GM23338 (cell line): Measurements from ENCODE around the gene SCFD2. TPM values are rescaled to one million over a fixed set of nuclear protein-coding genes. Genes with fewer than 3 reads are reported as not detected.

Source experiments
- ATAC-seq: fragments of 200-7000 bp; cut with Tn5 transposase; 3 replicates; pipeline ENCODE4 v1.9.1; 2020
- DNase-seq: peaks from one replicate; pipeline ENCODE4 v3.0.0-alpha.2; 2015; ENCODE audit warnings: low spot score
- H2AFZ ChIP-seq: fragments of 200-600 bp; sonication (generic); 2 replicates; pipeline ENCODE4 v1.8.0; 2016; ENCODE audit warnings: antibody characterized with exemption, mild to moderate bottlenecking, moderate library complexity
- H3F3A ChIP-seq: fragments of 200-600 bp; sonication (generic); replicated peaks from 2 replicates; pipeline ENCODE4 v1.8.0; 2017; ENCODE audit warnings: antibody characterized with exemption, mixed run types, low read depth
- H3K27ac ChIP-seq: fragments of 200-600 bp; sonication (generic); 2 replicates; pipeline ENCODE4 v1.6.1; 2016; ENCODE audit warnings: low read depth
- H3K27me3 ChIP-seq: fragments of 200-600 bp; sonication (generic); 2 replicates; pipeline ENCODE4 v1.8.0; 2016; ENCODE audit warnings: mild to moderate bottlenecking, mixed run types, moderate library complexity; ENCODE audit not compliant: insufficient read depth
- H3K36me3 ChIP-seq: fragments of 200-600 bp; sonication (generic); 2 replicates; pipeline ENCODE4 v1.8.0; 2016; ENCODE audit warnings: mild to moderate bottlenecking; ENCODE audit not compliant: insufficient read depth
- H3K4me1 ChIP-seq: fragments of 200-600 bp; sonication (generic); 2 replicates; pipeline ENCODE4 v1.8.0; 2016; ENCODE audit warnings: mild to moderate bottlenecking, moderate library complexity; ENCODE audit not compliant: insufficient read depth
- H3K4me2 ChIP-seq: fragments of 200-600 bp; sonication (generic); 2 replicates; pipeline ENCODE4 v1.7.1; 2017; ENCODE audit warnings: mixed run types
- H3K4me3 ChIP-seq: fragments of 200-600 bp; sonication (generic); 2 replicates; pipeline ENCODE4 v1.6.1; 2016; ENCODE audit warnings: mixed run types
- H3K79me2 ChIP-seq: fragments of 200-600 bp; sonication (generic); replicated peaks from 2 replicates; pipeline ENCODE4 v1.8.0; 2017; ENCODE audit warnings: mild to moderate bottlenecking; ENCODE audit not compliant: insufficient read depth
- H3K9me2 ChIP-seq: fragments of 200-600 bp; sonication (generic); 2 replicates; pipeline ENCODE4 v1.8.0; 2017; ENCODE audit not compliant: insufficient read depth
- H4K20me1 ChIP-seq: fragments of 200-600 bp; sonication (generic); replicated peaks from 2 replicates; pipeline ENCODE4 v1.8.0; 2017; ENCODE audit warnings: mild to moderate bottlenecking; ENCODE audit not compliant: insufficient read depth
- H3K27ac Mint-ChIP-seq: 2 replicates; pipeline ENCODE4 v1.8.0; 2020; ENCODE audit warnings: inconsistent platforms, mild to moderate bottlenecking, moderate library complexity, mixed read lengths
- H3K27me3 Mint-ChIP-seq: 3 replicates; pipeline ENCODE4 v1.8.0; 2022; ENCODE audit warnings: low read depth, mild to moderate bottlenecking, moderate library complexity, mixed read lengths, inconsistent platforms; ENCODE audit not compliant: insufficient read depth, poor library complexity
- H3K36me3 Mint-ChIP-seq: 3 replicates; pipeline ENCODE4 v1.8.0; 2021; ENCODE audit warnings: low read depth, mild to moderate bottlenecking, inconsistent platforms, moderate library complexity, mixed read lengths
- H3K4me1 Mint-ChIP-seq: 3 replicates; pipeline ENCODE4 v1.8.0; 2020; ENCODE audit warnings: mild to moderate bottlenecking, inconsistent platforms, mixed read lengths
- H3K4me3 Mint-ChIP-seq: 3 replicates; pipeline ENCODE4 v1.8.0; 2021; ENCODE audit warnings: moderate library complexity, mild to moderate bottlenecking, inconsistent platforms, mixed read lengths
- H3K9me3 Mint-ChIP-seq: 3 replicates; pipeline ENCODE4 v1.8.0; 2020; ENCODE audit warnings: moderate library complexity, mild to moderate bottlenecking, inconsistent platforms, mixed read lengths
- CREB1 ChIP-seq: fragments of 250-450 bp; sonication (Bioruptor Pico); IDR thresholded peaks from 2 replicates; pipeline ENCODE4 v1.5.0; 2020; ENCODE audit warnings: low read depth, mild to moderate bottlenecking, moderate library complexity
- EZH2 ChIP-seq: fragments of 200-600 bp; sonication (generic); IDR thresholded peaks from one replicate; pipeline ENCODE4 v1.8.0; 2017; ENCODE audit warnings: antibody characterized with exemption, mild to moderate bottlenecking, low read depth; ENCODE audit not compliant: unreplicated experiment
- EZH2phosphoT487 ChIP-seq: fragments of 200-600 bp; sonication (generic); IDR thresholded peaks from one replicate; pipeline ENCODE4 v1.8.1; 2018; ENCODE audit warnings: antibody characterized with exemption; ENCODE audit not compliant: unreplicated experiment
- NANOG ChIP-seq: IDR thresholded peaks from 2 replicates; pipeline ENCODE4 v1.6.1; 2016; ENCODE audit warnings: antibody characterized with exemption, borderline replicate concordance
- POLR2AphosphoS5 ChIP-seq: IDR thresholded peaks from 2 replicates; pipeline ENCODE4 v1.6.1; 2016; ENCODE audit warnings: antibody characterized with exemption, low read depth
- STAT1 ChIP-seq: IDR thresholded peaks from one replicate; pipeline ENCODE4 v1.6.1; 2016; ENCODE audit warnings: antibody characterized with exemption; ENCODE audit not compliant: unreplicated experiment
- ZNF114 ChIP-seq: fragments of 250-450 bp; sonication (Bioruptor Pico); IDR thresholded peaks from 2 replicates; pipeline ENCODE4 v1.5.0; 2020; ENCODE audit warnings: mild to moderate bottlenecking, moderate library complexity
- ZNF331 ChIP-seq: fragments of 250-450 bp; sonication (Bioruptor Pico); IDR thresholded peaks from 2 replicates; pipeline ENCODE4 v1.5.0; 2020; ENCODE audit warnings: low read depth, mild to moderate bottlenecking, moderate library complexity
- polyA plus RNA-seq: library from polyadenylated mRNA; unstranded; fragments of >200 nt; fragmentation: Nextera tagmentation; extraction: Ambion mirVana; gene quantifications from 2 replicates; pipeline ENCODE4 v1.2.1, GENCODE V29; 2016
- total RNA-seq: library from RNA; depleted of rRNA; stranded (reverse); fragments of >200 nt; shearing (Covaris generic); gene quantifications from 2 replicates; pipeline ENCODE4 v1.2.3, GENCODE V29; 2014
- TF ChIP-seq, protein P1 (sequence below): IDR thresholded peaks from one replicate; pipeline ENCODE4 v1.6.1; 2018; ENCODE audit warnings: antibody characterized with exemption; ENCODE audit not compliant: unreplicated experiment
- TF ChIP-seq, protein P2 (sequence below), 2 experiments: fragments of 200-600 bp in 1 of 2; sonication (generic) in 1 of 2; conservative IDR thresholded peaks; 2 replicates each; pipeline versions ENCODE4 v1.5.1 to v1.6.1; 2016 to 2017; ENCODE audit warnings: antibody characterized with exemption in 2 of 2, low read depth in 2 of 2, mild to moderate bottlenecking in 2 of 2, moderate library complexity in 1 of 2
- TF ChIP-seq, protein P3 (sequence below): IDR thresholded peaks from 2 replicates; pipeline ENCODE4 v1.6.1; 2016; ENCODE audit warnings: antibody characterized with exemption
- TF ChIP-seq, protein P4 (sequence below): fragments of 250-450 bp; sonication (Bioruptor Pico); IDR thresholded peaks from 2 replicates; pipeline ENCODE4 v1.5.0; 2020; ENCODE audit warnings: mild to moderate bottlenecking, moderate library complexity

Gene SCFD2
- total and polyA plus RNA-seq, 2 experiments from 2014 or later: 5.7 to 17.5 TPM

DNA sequence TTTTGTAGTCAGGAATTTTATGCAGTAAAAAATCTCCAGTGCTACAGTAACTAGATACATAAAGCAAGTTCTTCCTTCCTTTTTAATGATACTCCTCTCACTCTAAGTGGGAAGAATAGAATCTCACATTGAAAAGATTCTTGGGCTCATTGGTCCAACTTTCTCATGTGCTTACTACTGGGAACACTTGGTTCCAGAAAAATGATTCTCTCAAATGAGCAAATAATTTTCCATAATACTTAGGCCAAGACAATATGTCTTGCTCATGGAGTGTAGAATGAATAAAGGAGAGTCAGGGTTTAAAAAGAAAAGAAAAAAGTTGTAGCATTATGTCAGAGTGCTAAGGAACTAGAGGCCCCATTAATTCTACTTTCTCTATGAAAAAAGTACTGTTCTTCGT, 306.0 kb downstream of the SCFD2 start (continued):
- TF ChIP-seq, protein P1, sequence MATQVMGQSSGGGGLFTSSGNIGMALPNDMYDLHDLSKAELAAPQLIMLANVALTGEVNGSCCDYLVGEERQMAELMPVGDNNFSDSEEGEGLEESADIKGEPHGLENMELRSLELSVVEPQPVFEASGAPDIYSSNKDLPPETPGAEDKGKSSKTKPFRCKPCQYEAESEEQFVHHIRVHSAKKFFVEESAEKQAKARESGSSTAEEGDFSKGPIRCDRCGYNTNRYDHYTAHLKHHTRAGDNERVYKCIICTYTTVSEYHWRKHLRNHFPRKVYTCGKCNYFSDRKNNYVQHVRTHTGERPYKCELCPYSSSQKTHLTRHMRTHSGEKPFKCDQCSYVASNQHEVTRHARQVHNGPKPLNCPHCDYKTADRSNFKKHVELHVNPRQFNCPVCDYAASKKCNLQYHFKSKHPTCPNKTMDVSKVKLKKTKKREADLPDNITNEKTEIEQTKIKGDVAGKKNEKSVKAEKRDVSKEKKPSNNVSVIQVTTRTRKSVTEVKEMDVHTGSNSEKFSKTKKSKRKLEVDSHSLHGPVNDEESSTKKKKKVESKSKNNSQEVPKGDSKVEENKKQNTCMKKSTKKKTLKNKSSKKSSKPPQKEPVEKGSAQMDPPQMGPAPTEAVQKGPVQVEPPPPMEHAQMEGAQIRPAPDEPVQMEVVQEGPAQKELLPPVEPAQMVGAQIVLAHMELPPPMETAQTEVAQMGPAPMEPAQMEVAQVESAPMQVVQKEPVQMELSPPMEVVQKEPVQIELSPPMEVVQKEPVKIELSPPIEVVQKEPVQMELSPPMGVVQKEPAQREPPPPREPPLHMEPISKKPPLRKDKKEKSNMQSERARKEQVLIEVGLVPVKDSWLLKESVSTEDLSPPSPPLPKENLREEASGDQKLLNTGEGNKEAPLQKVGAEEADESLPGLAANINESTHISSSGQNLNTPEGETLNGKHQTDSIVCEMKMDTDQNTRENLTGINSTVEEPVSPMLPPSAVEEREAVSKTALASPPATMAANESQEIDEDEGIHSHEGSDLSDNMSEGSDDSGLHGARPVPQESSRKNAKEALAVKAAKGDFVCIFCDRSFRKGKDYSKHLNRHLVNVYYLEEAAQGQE: no peak
- TF ChIP-seq EZH2phosphoT487 (no peak), ZNF114 (no peak)

DNA sequence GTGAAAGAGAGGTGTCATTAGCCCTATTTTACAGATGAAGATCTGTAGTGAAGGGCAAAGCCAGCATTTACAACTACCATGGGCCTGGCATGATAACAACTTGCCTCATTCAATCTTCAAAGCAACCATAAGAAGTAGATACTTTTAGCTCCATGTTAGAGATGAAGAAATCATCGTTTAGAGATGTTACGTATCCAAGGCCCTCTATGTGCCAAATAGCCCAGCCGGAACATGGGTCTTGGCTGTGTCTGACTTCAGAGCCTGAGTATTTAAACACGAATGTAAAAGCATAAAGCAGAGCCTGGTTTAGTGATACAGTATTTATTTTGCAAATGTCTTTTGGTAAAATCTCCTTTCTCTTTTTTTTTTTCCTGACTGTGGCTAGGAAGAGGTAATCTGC, 306.6 kb downstream of the SCFD2 start:
- ATAC-seq (no peak), DNase-seq (no peak)
- H3K9me2 ChIP-seq: peaks cover 4% of the 10 kb centered on the region; the same call in 1 of the 2 replicates
- no peak overlapping the region for H3K4me3 ChIP-seq
- peaks cover 10% of the 10 kb centered on the region for H3K4me1 Mint-ChIP-seq
- H3F3A ChIP-seq: no peaks in the 10 kb centered on the region
- H3K4me1 ChIP-seq: peaks cover 16% of the 10 kb centered on the region
- H3K36me3 ChIP-seq: no peaks in the 10 kb centered on the region
- H3K36me3 Mint-ChIP-seq: no peaks in the 10 kb centered on the region
- H3K79me2 ChIP-seq: no peaks in the 10 kb centered on the region
- no peaks in the 10 kb centered on the region for H3K9me3 Mint-ChIP-seq
- peaks cover 2% of the 10 kb centered on the region for H3K27me3 Mint-ChIP-seq
- H4K20me1 ChIP-seq: no peaks in the 10 kb centered on the region
- H3K27me3 ChIP-seq: no peaks in the 10 kb centered on the region
- no peak overlapping the region for H3K27ac Mint-ChIP-seq
- H3K4me3 Mint-ChIP-seq: no peak overlapping the region
- no peak overlapping the region for H3K27ac ChIP-seq
- no peak overlapping the region for H2AFZ ChIP-seq
- H3K4me2 ChIP-seq: no peak overlapping the region
- TF ChIP-seq, protein P2, sequence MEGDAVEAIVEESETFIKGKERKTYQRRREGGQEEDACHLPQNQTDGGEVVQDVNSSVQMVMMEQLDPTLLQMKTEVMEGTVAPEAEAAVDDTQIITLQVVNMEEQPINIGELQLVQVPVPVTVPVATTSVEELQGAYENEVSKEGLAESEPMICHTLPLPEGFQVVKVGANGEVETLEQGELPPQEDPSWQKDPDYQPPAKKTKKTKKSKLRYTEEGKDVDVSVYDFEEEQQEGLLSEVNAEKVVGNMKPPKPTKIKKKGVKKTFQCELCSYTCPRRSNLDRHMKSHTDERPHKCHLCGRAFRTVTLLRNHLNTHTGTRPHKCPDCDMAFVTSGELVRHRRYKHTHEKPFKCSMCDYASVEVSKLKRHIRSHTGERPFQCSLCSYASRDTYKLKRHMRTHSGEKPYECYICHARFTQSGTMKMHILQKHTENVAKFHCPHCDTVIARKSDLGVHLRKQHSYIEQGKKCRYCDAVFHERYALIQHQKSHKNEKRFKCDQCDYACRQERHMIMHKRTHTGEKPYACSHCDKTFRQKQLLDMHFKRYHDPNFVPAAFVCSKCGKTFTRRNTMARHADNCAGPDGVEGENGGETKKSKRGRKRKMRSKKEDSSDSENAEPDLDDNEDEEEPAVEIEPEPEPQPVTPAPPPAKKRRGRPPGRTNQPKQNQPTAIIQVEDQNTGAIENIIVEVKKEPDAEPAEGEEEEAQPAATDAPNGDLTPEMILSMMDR (conservative IDR thresholded peaks at IDR 0.05; ENCODE audit: low read depth in 2 of 2): no peak
- no peak for TF ChIP-seq POLR2AphosphoS5
- TF ChIP-seq STAT1: no peak
- TF ChIP-seq, protein P3, sequence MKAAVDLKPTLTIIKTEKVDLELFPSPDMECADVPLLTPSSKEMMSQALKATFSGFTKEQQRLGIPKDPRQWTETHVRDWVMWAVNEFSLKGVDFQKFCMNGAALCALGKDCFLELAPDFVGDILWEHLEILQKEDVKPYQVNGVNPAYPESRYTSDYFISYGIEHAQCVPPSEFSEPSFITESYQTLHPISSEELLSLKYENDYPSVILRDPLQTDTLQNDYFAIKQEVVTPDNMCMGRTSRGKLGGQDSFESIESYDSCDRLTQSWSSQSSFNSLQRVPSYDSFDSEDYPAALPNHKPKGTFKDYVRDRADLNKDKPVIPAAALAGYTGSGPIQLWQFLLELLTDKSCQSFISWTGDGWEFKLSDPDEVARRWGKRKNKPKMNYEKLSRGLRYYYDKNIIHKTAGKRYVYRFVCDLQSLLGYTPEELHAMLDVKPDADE: no peak
- TF ChIP-seq ZNF331 (CRISPR knock-in tag): no peak
- TF ChIP-seq, protein P4, sequence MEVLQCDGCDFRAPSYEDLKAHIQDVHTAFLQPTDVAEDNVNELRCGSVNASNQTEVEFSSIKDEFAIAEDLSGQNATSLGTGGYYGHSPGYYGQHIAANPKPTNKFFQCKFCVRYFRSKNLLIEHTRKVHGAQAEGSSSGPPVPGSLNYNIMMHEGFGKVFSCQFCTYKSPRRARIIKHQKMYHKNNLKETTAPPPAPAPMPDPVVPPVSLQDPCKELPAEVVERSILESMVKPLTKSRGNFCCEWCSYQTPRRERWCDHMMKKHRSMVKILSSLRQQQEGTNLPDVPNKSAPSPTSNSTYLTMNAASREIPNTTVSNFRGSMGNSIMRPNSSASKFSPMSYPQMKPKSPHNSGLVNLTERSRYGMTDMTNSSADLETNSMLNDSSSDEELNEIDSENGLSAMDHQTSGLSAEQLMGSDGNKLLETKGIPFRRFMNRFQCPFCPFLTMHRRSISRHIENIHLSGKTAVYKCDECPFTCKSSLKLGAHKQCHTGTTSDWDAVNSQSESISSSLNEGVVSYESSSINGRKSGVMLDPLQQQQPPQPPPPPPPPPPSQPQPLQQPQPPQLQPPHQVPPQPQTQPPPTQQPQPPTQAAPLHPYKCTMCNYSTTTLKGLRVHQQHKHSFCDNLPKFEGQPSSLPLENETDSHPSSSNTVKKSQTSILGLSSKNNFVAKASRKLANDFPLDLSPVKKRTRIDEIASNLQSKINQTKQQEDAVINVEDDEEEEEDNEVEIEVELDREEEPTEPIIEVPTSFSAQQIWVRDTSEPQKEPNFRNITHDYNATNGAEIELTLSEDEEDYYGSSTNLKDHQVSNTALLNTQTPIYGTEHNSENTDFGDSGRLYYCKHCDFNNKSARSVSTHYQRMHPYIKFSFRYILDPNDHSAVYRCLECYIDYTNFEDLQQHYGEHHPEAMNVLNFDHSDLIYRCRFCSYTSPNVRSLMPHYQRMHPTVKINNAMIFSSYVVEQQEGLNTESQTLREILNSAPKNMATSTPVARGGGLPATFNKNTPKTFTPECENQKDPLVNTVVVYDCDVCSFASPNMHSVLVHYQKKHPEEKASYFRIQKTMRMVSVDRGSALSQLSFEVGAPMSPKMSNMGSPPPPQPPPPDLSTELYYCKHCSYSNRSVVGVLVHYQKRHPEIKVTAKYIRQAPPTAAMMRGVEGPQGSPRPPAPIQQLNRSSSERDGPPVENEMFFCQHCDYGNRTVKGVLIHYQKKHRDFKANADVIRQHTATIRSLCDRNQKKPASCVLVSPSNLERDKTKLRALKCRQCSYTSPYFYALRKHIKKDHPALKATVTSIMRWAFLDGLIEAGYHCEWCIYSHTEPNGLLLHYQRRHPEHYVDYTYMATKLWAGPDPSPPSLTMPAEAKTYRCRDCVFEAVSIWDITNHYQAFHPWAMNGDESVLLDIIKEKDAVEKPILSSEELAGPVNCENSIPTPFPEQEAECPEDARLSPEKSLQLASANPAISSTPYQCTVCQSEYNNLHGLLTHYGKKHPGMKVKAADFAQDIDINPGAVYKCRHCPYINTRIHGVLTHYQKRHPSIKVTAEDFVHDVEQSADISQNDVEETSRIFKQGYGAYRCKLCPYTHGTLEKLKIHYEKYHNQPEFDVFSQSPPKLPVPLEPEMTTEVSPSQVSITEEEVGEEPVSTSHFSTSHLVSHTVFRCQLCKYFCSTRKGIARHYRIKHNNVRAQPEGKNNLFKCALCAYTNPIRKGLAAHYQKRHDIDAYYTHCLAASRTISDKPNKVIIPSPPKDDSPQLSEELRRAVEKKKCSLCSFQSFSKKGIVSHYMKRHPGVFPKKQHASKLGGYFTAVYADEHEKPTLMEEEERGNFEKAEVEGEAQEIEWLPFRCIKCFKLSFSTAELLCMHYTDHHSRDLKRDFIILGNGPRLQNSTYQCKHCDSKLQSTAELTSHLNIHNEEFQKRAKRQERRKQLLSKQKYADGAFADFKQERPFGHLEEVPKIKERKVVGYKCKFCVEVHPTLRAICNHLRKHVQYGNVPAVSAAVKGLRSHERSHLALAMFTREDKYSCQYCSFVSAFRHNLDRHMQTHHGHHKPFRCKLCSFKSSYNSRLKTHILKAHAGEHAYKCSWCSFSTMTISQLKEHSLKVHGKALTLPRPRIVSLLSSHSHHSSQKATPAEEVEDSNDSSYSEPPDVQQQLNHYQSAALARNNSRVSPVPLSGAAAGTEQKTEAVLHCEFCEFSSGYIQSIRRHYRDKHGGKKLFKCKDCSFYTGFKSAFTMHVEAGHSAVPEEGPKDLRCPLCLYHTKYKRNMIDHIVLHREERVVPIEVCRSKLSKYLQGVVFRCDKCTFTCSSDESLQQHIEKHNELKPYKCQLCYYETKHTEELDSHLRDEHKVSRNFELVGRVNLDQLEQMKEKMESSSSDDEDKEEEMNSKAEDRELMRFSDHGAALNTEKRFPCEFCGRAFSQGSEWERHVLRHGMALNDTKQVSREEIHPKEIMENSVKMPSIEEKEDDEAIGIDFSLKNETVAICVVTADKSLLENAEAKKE (CRISPR knock-in tag): no peak
- TF ChIP-seq NANOG: no peak
- TF ChIP-seq EZH2: no peak
- TF ChIP-seq EZH2phosphoT487: no peak
- no peak for TF ChIP-seq CREB1
